Measurements from ENCODE around the gene UNC13A. TPM values are rescaled to one million over a fixed set of nuclear protein-coding genes. Genes with fewer than 3 reads are reported as not detected.
"Not testable (repeated sequence)": the region's sequence is repeated elsewhere in the genome, so short reads cannot be mapped to it uniquely, and the experiment has no call there.

UNC13A gene
- polyA plus RNA-seq, 3 donors from 2014 or later: not detected

DNA sequence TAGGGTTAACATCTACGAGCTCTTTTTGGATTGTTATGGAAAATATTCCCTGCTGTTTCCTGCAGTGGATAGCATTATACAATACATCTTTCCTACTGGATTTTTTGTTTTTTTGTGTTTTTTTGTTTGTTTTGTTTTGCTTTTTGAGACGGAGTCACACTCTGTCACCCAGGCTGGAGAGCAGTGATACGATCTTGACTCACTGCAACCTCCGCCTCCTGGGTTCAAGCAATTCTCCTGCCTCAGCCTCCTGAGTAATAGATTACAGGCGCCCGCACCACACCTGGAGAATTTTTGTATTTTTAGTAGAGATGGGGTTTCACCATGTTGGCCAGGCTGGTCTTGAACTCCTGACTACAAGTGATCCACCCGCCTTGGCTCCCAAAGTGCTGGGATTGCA lies 102.8 kb downstream of the UNC13A start:
- H3K36me3 Mint-ChIP-seq; H3K27me3 Mint-ChIP-seq (ENCODE audit: low read depth in 3 of 3); H3K4me1 Mint-ChIP-seq; H3K4me3 Mint-ChIP-seq; DNase-seq; H3K9me3 Mint-ChIP-seq: not testable (repeated sequence)
- peak overlapping the region in 1 of 6 donors; percentile 46 for H3K27ac Mint-ChIP-seq

GRCh38 chr19:17584132-17584531 lies 104.0 kb downstream of the UNC13A start:
- H3K27ac Mint-ChIP-seq: peak overlapping the region in 1 of 6 donors; percentile 17
- peaks cover 3 to 5% (median 4%) of the 10 kb centered on the region in 3 donors for H3K27me3 Mint-ChIP-seq (ENCODE audit: low read depth in 3 of 3)
- DNase-seq: no peak
- H3K9me3 Mint-ChIP-seq: no peaks in the 10 kb centered on the region
- no peaks in the 10 kb centered on the region for H3K4me1 Mint-ChIP-seq
- no peak overlapping the region for H3K4me3 Mint-ChIP-seq
- H3K36me3 Mint-ChIP-seq: peaks cover 8 to 12% (median 9%) of the 10 kb centered on the region in 3 donors

DNA sequence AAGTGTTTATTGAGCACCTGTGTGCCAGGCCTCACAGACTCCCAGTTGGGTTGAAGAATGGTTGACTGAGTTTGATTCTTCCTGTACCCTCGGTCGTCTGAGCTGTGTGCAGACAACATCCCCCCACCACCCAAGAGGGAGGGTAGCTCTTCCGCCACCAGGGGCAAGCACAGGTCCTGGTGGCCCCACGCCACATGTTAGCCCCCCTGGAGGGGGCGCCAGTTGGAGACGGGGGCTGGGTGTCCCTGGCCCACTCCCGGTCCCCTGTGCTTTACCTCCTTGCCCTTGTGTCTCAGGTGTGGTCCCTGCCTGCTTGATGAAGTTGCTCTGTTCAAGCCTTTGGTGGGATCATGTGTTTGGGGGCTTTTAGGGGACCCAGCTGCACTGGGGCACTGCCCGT lies 105.5 kb downstream of the UNC13A start:
- H3K27ac Mint-ChIP-seq: peak overlapping the region in 1 of 6 donors; percentile 11

DNA sequence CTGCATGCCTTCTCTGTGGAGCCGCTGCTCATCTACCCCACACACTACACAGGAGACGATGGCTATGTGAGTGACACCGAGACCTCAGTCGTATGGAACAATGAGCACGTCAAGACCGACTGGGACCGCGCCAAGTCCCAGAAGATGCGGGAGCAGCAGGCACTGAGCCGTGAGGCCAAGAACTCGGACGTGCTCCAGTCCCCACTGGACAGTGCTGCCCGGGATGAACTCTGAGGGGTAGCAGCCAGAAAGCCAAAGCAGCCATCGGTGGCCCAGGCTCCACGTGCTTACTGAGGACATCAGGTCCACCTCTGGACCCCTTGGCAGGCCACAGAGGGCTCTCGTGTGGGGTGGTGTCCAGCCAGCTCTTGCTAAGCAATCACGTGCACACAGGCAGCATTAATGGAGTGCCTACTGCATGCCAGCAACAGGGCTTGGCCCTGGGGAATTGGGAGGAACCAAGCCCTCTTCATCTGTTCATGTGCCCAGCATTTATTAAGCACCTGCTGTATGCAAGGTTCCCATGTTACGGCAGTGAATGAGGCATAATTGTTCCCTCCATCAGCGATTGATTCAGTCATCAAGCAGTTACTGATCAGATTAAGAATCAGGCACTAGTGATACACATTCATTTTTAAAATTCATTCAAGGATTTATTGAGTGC lies 106.8 kb downstream of the UNC13A start:
- peaks cover 8 to 12% (median 9%) of the 10 kb centered on the region in 3 donors for H3K36me3 Mint-ChIP-seq
- DNase-seq: no peak
- no peak overlapping the region for H3K27ac Mint-ChIP-seq
- H3K27me3 Mint-ChIP-seq (ENCODE audit: low read depth in 3 of 3): peaks cover 0 to 5% (median 3%) of the 10 kb centered on the region in 3 donors
- H3K4me1 Mint-ChIP-seq: no peaks in the 10 kb centered on the region
- no peaks in the 10 kb centered on the region for H3K9me3 Mint-ChIP-seq
- no peak overlapping the region for H3K4me3 Mint-ChIP-seq

More for the DNA sequence above, 105.5 kb downstream of the UNC13A start:
- Mint-ChIP-seq H3K27me3 (ENCODE audit: low read depth in 3 of 3) (peaks cover 3 to 5% (median 4%) of the 10 kb centered on the region in 3 donors), H3K4me3 (no peak overlapping the region), H3K36me3 (peaks cover 8 to 12% (median 9%) of the 10 kb centered on the region in 3 donors), H3K4me1 (no peaks in the 10 kb centered on the region), H3K9me3 (no peaks in the 10 kb centered on the region)
- no peak for DNase-seq

- Mint-ChIP-seq H3K27me3 (ENCODE audit: low read depth in 3 of 3) (peaks cover 0 to 5% (median 3%) of the 10 kb centered on the region in 3 donors), H3K4me1 (no peaks in the 10 kb centered on the region), H3K9me3 (no peaks in the 10 kb centered on the region), H3K36me3 (peaks cover 8 to 12% (median 9%) of the 10 kb centered on the region in 3 donors), H3K27ac (peak overlapping the region in 1 of 6 donors; percentile 49), H3K4me3 (no peak overlapping the region)
- DNase-seq: no peak
Observed at GRCh38 chr19:17580470-17581144, 107.5 kb downstream of the UNC13A start.

DNA sequence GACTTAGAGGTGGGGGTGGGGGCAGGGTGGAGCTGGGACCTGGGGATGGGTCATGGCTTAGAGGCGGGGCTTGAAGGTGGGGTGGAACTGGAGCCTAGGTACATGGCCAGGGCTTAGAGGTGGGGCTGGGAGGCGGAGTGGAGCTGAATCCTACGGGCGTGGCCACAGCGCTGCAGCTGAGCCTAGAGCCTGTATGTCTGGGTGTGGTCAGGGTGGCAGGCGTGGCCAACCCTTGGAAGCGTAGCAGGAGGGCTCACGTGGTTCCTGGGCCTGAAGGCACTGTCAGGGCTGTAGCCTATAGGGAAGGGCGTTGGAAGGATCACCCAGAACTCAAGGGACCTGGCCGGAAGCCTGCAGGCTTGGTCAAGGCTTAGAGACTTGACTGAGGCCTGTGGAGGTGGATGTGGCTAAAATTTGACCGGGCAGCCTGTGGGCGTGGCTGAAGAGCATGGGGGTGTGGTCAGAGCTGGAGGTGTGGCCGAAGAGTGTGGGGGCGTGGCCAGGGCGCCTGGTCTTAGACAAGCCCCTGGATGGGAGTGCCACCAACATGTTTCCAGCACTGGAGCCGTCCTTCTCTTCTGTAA lies 108.4 kb downstream of the UNC13A start:
- Mint-ChIP-seq H3K4me3 (no peak overlapping the region), H3K4me1 (no peaks in the 10 kb centered on the region), H3K36me3 (peaks cover 8 to 12% (median 9%) of the 10 kb centered on the region in 3 donors), H3K27me3 (ENCODE audit: low read depth in 3 of 3) (peaks cover 0 to 5% (median 2%) of the 10 kb centered on the region in 3 donors), H3K27ac (peak overlapping the region in 3 of 6 donors; percentile 13 to 49 (median 43)), H3K9me3 (no peaks in the 10 kb centered on the region)
- DNase-seq: peak; percentile 12 to 19 (median 14)

GRCh38 chr19:17577457-17578097 lies 110.6 kb downstream of the UNC13A start:
- Mint-ChIP-seq H3K27ac (no peak overlapping the region), H3K36me3 (peaks cover 8 to 16% (median 12%) of the 10 kb centered on the region in 3 donors), H3K27me3 (ENCODE audit: low read depth in 3 of 3) (peaks cover 0 to 2% (median 0%) of the 10 kb centered on the region in 3 donors), H3K9me3 (no peaks in the 10 kb centered on the region), H3K4me1 (peaks cover 0 to 2% of the 10 kb centered on the region in 2 donors), H3K4me3 (no peak overlapping the region)
- DNase-seq: no peak

DNA sequence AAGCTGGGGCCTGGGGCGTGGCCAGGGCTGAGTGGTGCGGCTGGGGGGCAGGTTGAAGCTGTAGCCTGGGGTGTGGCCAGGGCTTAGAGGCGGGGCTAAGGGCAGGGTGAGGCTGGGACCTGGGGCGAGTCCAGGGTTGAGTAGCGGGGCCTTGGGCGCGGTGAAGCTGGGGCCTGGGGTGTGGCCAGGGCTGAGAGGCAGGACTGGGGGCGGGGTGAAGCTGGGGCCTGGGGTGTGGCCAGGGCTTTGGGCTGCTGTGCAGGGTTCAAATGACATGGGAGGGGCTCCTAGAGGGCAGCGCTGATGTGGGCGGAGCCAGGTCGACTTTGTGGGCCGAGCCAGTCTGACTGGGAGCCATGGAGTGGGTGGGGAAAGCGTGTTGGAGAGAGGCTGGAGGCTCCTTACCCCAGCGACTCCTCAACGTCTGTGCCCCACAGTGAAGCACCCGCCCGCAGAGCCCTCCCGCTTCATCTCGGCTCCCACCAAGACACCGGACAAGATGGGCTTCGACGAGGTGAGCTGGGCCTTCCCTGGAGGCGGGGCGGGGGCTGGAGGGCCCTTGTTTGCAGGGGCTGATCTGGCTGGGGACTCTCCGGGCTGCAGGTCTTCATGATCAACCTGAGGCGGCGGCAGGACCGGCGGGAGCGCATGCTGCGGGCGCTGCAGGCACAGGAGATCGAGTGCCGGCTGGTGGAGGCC lies 111.2 kb downstream of the UNC13A start:
- DNase-seq: no peak
- Mint-ChIP-seq H3K36me3 (peaks cover 4 to 20% (median 16%) of the 10 kb centered on the region in 3 donors), H3K27me3 (ENCODE audit: low read depth in 3 of 3) (peaks cover 0 to 2% (median 1%) of the 10 kb centered on the region in 3 donors), H3K4me3 (no peak overlapping the region), H3K27ac (no peak overlapping the region), H3K4me1 (peaks cover 0 to 2% of the 10 kb centered on the region in 2 donors), H3K9me3 (no peaks in the 10 kb centered on the region)

DNA sequence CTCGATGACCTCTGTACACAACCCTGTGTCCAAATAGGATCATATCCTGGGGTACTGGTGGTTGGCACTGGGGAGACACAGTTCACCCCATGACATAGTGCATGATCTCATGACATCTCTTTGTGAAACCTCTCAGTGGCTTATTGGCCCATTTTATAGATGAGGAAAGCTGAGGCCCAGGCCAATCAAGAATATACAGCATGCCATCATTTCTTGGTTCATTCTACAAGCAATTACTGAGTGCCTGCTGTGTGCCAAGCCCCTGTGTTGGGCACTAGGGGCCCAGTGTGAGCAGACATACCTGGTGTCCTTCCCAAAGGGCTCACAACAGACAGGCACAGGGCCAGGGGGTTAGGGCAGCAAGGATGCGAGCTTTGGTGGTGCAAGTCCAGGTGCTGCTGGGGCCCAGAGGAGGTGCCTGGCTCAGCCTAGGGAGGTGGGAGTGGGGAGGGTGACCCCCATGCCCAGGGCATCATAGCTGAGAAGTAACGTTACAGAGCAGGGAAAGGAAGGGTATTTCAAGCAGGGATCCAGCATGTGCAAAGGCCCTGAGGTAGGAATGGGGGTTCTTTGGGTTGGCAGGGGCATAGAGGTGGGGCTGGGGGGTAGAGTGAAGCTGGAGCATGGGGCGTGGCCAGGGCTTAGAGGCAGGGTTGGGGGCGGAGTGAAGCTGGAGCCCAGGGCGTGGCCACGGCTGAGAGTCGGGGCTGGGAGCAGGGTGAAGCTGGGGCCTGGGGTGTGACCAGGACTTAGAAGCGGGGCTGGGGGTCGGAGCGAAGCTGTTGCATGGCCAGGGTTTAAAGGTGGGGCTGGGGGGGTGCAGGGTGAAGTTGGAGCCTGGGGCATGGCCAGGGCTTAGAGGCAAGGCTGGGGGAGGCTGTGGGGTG lies 112.0 kb downstream of the UNC13A start:
- peaks cover 0 to 2% (median 1%) of the 10 kb centered on the region in 3 donors for H3K27me3 Mint-ChIP-seq (ENCODE audit: low read depth in 3 of 3)
- no peak overlapping the region for H3K27ac Mint-ChIP-seq
- H3K4me3 Mint-ChIP-seq: no peak overlapping the region
- peaks cover 4 to 20% (median 16%) of the 10 kb centered on the region in 3 donors for H3K36me3 Mint-ChIP-seq
- H3K4me1 Mint-ChIP-seq: peaks cover 0 to 2% of the 10 kb centered on the region in 2 donors
- DNase-seq: no peak
- no peaks in the 10 kb centered on the region for H3K9me3 Mint-ChIP-seq

DNA sequence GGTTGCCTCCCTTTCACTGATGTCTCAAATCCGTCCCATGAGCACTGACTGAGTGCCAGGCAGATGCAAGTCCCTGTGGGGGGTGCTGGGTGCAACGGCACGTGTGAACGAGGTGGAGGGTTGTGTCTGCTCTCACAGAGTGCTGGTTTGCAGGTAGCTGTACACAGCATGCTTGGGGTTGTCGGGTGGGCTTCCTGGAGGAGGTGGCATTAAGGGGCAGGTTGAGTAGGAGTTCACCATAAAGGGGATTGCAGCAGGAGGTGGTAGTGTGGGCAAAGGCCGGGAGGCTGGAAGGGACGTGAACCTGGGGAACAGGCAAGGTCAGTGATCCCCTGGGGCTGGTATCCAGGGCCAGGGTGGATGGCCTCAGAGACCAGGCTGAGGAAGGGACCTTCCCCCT lies 115.5 kb downstream of the UNC13A start:
- DNase-seq: no peak
- Mint-ChIP-seq H3K4me1 (peaks cover 0 to 2% of the 10 kb centered on the region in 2 donors), H3K27me3 (ENCODE audit: low read depth in 3 of 3) (peaks cover 0 to 2% (median 1%) of the 10 kb centered on the region in 3 donors), H3K4me3 (no peak overlapping the region), H3K36me3 (peaks cover 4 to 19% (median 10%) of the 10 kb centered on the region in 3 donors), H3K27ac (no peak overlapping the region), H3K9me3 (no peaks in the 10 kb centered on the region)

DNA sequence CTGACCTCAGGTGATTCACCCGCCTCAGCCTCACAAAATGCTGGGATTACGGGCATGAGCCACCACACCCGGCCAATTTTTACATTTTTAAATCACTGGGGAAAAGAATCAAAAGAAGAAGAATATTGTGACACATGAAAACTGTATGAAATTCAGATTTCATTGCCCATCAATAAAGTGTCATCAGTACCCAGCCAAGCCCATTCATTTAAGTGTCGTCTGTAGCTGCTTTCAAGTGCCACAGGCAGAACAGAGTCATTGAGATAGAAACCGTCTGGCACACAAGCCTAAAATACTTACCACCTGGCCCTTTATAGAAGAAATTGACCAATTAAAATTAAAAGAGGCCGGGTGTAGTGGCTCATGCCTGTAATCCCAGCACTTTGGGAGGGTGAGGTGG lies 117.4 kb downstream of the UNC13A start:
- no peak for DNase-seq
- no peak overlapping the region for H3K4me3 Mint-ChIP-seq
- H3K9me3 Mint-ChIP-seq: no peaks in the 10 kb centered on the region
- peaks cover 0 to 2% of the 10 kb centered on the region in 2 donors for H3K4me1 Mint-ChIP-seq
- peaks cover 4 to 23% (median 10%) of the 10 kb centered on the region in 3 donors for H3K36me3 Mint-ChIP-seq
- H3K27me3 Mint-ChIP-seq (ENCODE audit: low read depth in 3 of 3): peaks cover 0 to 3% (median 2%) of the 10 kb centered on the region in 3 donors
- H3K27ac Mint-ChIP-seq: no peak overlapping the region

- not testable (repeated sequence) for H3K9me3 Mint-ChIP-seq; DNase-seq; H3K4me3 Mint-ChIP-seq; H3K4me1 Mint-ChIP-seq; H3K27ac Mint-ChIP-seq; H3K27me3 Mint-ChIP-seq (ENCODE audit: low read depth in 3 of 3)
- peaks cover 4 to 23% (median 10%) of the 10 kb centered on the region in 3 donors for H3K36me3 Mint-ChIP-seq
Observed at GRCh38 chr19:17570291-17570690, 117.9 kb downstream of the UNC13A start.

All from immature natural killer cell (primary cell).